Ovary (tissue), 9 donors: ENCODE data around the gene DNAH17. TPM values are rescaled to one million over a fixed set of nuclear protein-coding genes. Genes with fewer than 3 reads are reported as not detected.

ENCODE experiments used
- DNase-seq, 5 donors: peaks; one replicate each; pipeline ENCODE4 v3.0.0-alpha.2; 2019 to 2020
- H3K27ac ChIP-seq, 2 donors: fragments of 200-600 bp; one replicate each; pipeline versions ENCODE4 v1.5.1 to v1.8.0; 2019 to 2022
- H3K27me3 ChIP-seq: fragments of 200-600 bp; one replicate; pipeline ENCODE4 v1.8.0; 2022
- H3K36me3 ChIP-seq: fragments of 200-600 bp; sonication (generic); one replicate; pipeline ENCODE4 v1.5.1; 2019
- H3K4me1 ChIP-seq: one replicate; pipeline ENCODE4 v1.8.1; 2013; ENCODE audit warnings: mild to moderate bottlenecking, moderate library complexity; ENCODE audit not compliant: insufficient read depth
- H3K4me3 ChIP-seq: fragments of 200-600 bp; sonication (generic); one replicate; pipeline ENCODE4 v1.5.1; 2017
- H3K9me3 ChIP-seq, 2 donors: fragments of 200-600 bp in 1 of 2; sonication (generic) in 1 of 2; one replicate each; pipeline versions ENCODE4 v1.5.1 to v1.8.1; 2013 to 2019; ENCODE audit warnings: mild to moderate bottlenecking in 1 of 2, moderate library complexity in 1 of 2
- EP300 ChIP-seq: sonication (generic); formaldehyde crosslinking; IDR thresholded peaks from one replicate; pipeline ENCODE4 v1.6.1; 2017; ENCODE audit warnings: antibody characterized with exemption
- POLR2A ChIP-seq: fragments of 450-650 bp; IDR thresholded peaks from one replicate; pipeline ENCODE4 v1.6.1; 2017; ENCODE audit warnings: antibody characterized with exemption, mild to moderate bottlenecking, moderate library complexity
- WGBS, 3 donors: extraction: QIAGEN DNeasy Blood & Tissue Kit in 1 of 3; methylation state at CpG; one replicate each; pipeline versions ENCODE4 v1.1.5 to v1.1.7; 2013 to 2017; 5-methylcytosine and 5-hydroxymethylcytosine counted together
- intact Hi-C, 4 donors: fragments of 100-400 bp; cut with DNase I; formaldehyde crosslinking; loops; one replicate each; pipeline versions ENCODE4 v1.11.0 to v1.15.1; 2022 to 2023
- polyA plus RNA-seq, 2 donors: library from polyadenylated mRNA; stranded (reverse); fragments of 200-250 nt in 1 of 2; fragments of 350-450 nt in 1 of 2; fragmentation: Illumina TruSeq in 1 of 2; extraction: RNeasy Lipid Tissue Mini Kit (QIAGEN cat#74804) in 1 of 2; gene quantifications; one replicate each; pipeline ENCODE4 v1.2.3, GENCODE V29; 2013 to 2014
- total RNA-seq, 7 donors: library from RNA; depleted of rRNA in 2 of 7; stranded (reverse); fragments of >200 nt in 2 of 7; fragmentation: NEBNext Ultra II Directional in 3 of 7; extraction: Animal tissue kit (Norgen Biotek cat#: 25700) in 3 of 7; gene quantifications; one replicate each; pipeline versions ENCODE4 v1.1.0 to v1.2.4, GENCODE V29; 2016 to 2023
- TF ChIP-seq, protein P1 (sequence below), 3 donors: fragments of 450-650 bp in 2 of 3; fragments of 200-600 bp in 1 of 3; IDR thresholded peaks; one replicate each; pipeline versions ENCODE4 v1.5.1 to v1.8.0; 2016 to 2022; ENCODE audit warnings: antibody characterized with exemption in 3 of 3, mild to moderate bottlenecking in 1 of 3
- donor health status: DM: no; HTN: no; CAD: no; lungs with moderate emphysema.
- donor health status: DM: no; HTN: no; CAD: no.
- donor health status: Bipolar disorder and iron deficiency.
- donor health status: DM: yes; HTN: yes; CAD: no.
- donor health status: DM: no; HTN: no; CAD: no.
- donor health status: DM: yes; HTN: yes; CAD: no.

DNAH17 gene
- total and polyA plus RNA-seq, 9 donors, result 0.07 to 0.25 (median 0.12) TPM; not detected in 6

DNA sequence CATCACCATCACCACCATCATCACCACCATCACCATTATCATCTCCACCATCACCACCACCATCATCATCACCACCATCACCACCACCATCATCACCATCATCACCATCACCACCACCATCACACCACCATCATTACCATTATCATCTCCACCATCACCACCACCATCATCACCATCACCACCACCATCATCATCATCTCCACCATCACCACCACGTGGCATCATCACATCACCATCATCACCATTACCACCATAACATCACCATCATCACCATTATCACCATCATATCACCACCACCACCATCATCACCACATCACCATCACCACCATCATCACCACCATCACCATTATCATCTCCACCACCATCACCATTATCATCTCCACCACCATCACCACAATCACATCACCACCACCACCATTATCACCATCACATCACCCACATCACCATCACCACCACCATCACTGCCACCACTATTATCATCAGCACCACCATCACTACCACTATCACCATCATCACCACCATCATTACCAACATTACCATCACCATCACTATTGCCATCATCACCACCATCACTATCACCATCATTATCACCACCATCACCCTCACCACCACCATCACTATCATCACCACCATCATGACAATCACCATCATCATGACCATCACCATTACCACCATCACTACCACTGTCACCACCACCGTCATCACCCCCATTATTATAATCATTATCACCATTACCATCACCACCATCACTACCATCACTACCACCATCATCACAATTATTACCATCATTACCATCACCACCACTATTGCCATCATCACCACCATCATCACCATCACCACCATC is 99.1 kb downstream of the DNAH17 start:
- 86 to 94% (median 90%) methylated on average over 2 of the region's 2 CpGs for WGBS, 3 donors
- H3K27ac ChIP-seq, result no peak overlapping the region
- H3K4me1 ChIP-seq, result no peaks in the 10 kb centered on the region
- TF ChIP-seq, protein P1, sequence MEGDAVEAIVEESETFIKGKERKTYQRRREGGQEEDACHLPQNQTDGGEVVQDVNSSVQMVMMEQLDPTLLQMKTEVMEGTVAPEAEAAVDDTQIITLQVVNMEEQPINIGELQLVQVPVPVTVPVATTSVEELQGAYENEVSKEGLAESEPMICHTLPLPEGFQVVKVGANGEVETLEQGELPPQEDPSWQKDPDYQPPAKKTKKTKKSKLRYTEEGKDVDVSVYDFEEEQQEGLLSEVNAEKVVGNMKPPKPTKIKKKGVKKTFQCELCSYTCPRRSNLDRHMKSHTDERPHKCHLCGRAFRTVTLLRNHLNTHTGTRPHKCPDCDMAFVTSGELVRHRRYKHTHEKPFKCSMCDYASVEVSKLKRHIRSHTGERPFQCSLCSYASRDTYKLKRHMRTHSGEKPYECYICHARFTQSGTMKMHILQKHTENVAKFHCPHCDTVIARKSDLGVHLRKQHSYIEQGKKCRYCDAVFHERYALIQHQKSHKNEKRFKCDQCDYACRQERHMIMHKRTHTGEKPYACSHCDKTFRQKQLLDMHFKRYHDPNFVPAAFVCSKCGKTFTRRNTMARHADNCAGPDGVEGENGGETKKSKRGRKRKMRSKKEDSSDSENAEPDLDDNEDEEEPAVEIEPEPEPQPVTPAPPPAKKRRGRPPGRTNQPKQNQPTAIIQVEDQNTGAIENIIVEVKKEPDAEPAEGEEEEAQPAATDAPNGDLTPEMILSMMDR (IDR thresholded peaks at IDR 0.05), result no peak
- TF ChIP-seq POLR2A (no peak), EP300 (no peak)
- intact Hi-C loops, result no loop called here
- no peaks in the 10 kb centered on the region for H3K36me3 ChIP-seq
- DNase-seq, result no peak
- H3K4me3 ChIP-seq, result no peak overlapping the region
- no peaks in the 10 kb centered on the region for H3K9me3 ChIP-seq
- no peaks in the 10 kb centered on the region for H3K27me3 ChIP-seq

DNA sequence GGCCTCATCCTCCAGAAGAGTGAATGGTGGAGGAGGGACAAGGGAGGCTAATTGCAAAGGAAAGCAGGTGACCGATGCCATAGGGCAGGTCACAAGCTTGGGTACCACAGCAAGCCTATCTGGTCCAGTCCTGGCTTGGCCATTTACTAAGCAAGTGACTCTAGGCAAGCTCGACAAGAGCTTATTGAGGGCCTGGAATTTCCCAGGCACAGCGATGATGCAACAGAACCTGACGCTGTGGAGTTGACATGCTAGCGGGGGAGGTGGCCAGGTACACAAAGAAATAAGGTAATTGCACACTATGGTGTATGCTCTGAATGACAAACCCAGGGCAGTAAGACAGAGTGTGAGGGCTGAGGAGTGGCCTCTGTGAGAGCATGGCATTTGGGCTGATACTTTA is 100.2 kb downstream of the DNAH17 start:
- no peak for DNase-seq
- no peaks in the 10 kb centered on the region for H3K9me3 ChIP-seq
- intact Hi-C loops, result no loop called here
- H3K27ac ChIP-seq, result no peak overlapping the region
- H3K27me3 ChIP-seq, result no peaks in the 10 kb centered on the region
- H3K4me3 ChIP-seq, result no peak overlapping the region
- TF ChIP-seq, protein P1 (IDR thresholded peaks at IDR 0.05), result no peak
- H3K36me3 ChIP-seq, result no peaks in the 10 kb centered on the region
- H3K4me1 ChIP-seq, result no peaks in the 10 kb centered on the region
- WGBS, 3 donors, result 86 to 92% (median 88%) methylated on average over 5 of the region's 5 CpGs

DNA sequence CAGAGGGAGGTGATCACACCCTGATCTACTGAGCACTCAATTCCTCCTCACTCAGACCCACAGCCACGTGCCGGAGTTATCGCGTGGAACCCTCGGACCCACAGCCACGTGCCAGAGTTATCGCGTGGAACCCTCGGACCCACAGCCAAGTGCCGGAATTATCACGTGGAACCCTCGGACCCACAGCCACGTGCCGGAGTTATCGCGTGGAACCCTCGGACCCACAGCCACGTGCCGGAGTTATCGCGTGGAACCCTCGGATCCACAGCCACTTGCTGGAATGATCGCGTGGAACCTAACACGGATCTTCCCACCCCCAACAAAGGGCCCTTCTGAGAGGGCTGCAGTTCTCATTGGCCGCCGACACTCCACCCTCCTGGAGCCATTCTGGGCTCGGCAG is 101.0 kb downstream of the DNAH17 start:
- Histone ChIP-seq H3K4me1 (peaks cover 6% of the 10 kb centered on the region), H3K4me3 (no peak overlapping the region), H3K27me3 (no peaks in the 10 kb centered on the region), H3K27ac (no peak overlapping the region), H3K9me3 (no peaks in the 10 kb centered on the region), H3K36me3 (no peaks in the 10 kb centered on the region)
- intact Hi-C loops, result no loop called here
- TF ChIP-seq POLR2A (no peak), EP300 (no peak)
- TF ChIP-seq, protein P1 (IDR thresholded peaks at IDR 0.05), result no peak
- DNase-seq, result no peak
- 80 to 96% (median 95%) methylated on average over 21 to 28 of the region's 28 CpGs for WGBS, 3 donors

DNA sequence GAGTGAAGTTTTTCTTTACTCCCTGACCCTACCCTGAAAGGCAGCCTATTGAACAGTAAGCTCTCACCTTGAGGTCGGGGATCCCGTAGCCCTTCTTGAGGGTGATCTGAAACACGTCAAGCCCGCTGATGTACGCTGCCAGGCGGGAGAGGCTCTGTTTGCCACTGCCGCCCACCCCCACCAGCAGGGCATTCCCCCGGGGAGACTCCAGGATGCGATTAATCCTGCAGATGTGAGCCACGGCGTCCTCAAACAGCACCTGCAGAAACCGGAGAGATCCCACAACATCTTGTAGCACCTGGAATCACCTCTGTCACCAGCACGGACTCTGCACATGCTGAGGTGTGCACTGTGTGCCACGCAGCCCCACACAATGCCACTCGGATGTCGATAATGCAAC is 102.0 kb downstream of the DNAH17 start:
- intact Hi-C loops, result no loop called here
- 76 to 84% (median 82%) methylated on average over 16 of the region's 16 CpGs for WGBS, 3 donors
- TF ChIP-seq POLR2A (no peak), EP300 (no peak)
- TF ChIP-seq, protein P1 (IDR thresholded peaks at IDR 0.05), result no peak
- H3K4me1 ChIP-seq, result peaks cover 7% of the 10 kb centered on the region
- H3K36me3 ChIP-seq, result no peaks in the 10 kb centered on the region
- no peaks in the 10 kb centered on the region for H3K27me3 ChIP-seq
- no peak overlapping the region for H3K4me3 ChIP-seq
- no peak for DNase-seq
- H3K27ac ChIP-seq, result no peak overlapping the region
- H3K9me3 ChIP-seq, result no peaks in the 10 kb centered on the region
